D721Med (cell line): ENCODE data around the gene EML6.

Experiments
- DNase-seq: peaks from one replicate; pipeline ENCODE4 v3.0.0; 2011; ENCODE audit warnings: low spot score; ENCODE audit not compliant: insufficient read length
- FAIRE-seq: peaks from 2 replicates; lab custom pipeline; 2011; peaks lifted over from hg19 to GRCh38; lab: Jason Lieb, UNC
- CTCF ChIP-seq: IDR thresholded peaks from 2 replicates; pipeline ENCODE4 v1.5.1; 2012; ENCODE audit warnings: mild to moderate bottlenecking, control low read depth; ENCODE audit not compliant: insufficient read depth; ENCODE audit errors: missing control alignments

EML6 gene

GRCh38 chr2:54964271-54964670 is 240.8 kb downstream of the EML6 start:
- no peak for FAIRE-seq
- TF ChIP-seq CTCF, result no peak

GRCh38 chr2:54964816-54965215 is 241.4 kb downstream of the EML6 start:
- TF ChIP-seq CTCF, result no peak

More at GRCh38 chr2:54964271-54964670, 240.8 kb downstream of the EML6 start:
- DNase-seq, result no peak

GRCh38 chr2:54965425-54965824 is 242.0 kb downstream of the EML6 start:
- no peak for TF ChIP-seq CTCF
- DNase-seq, result no peak
- FAIRE-seq, result no peak

More at GRCh38 chr2:54964816-54965215, 241.4 kb downstream of the EML6 start:
- DNase-seq (no peak), FAIRE-seq (no peak)

GRCh38 chr2:54966165-54966832 is 242.8 kb downstream of the EML6 start:
- TF ChIP-seq CTCF, result no peak
- no peak for FAIRE-seq
- no peak for DNase-seq

GRCh38 chr2:54966837-54967236 is 243.4 kb downstream of the EML6 start:
- FAIRE-seq (no peak), DNase-seq (no peak)
- no peak for TF ChIP-seq CTCF

- DNase-seq, result no peak
- no peak for FAIRE-seq
- no peak for TF ChIP-seq CTCF
These were observed 243.8 kb downstream of the EML6 start for GRCh38 chr2:54967269-54967668.

GRCh38 chr2:54967759-54968365 is 244.4 kb downstream of the EML6 start:
- TF ChIP-seq CTCF, result no peak
- DNase-seq (no peak), FAIRE-seq (no peak)
